ENCODE measurements around the gene CMTM2. TPM values are rescaled to one million over a fixed set of nuclear protein-coding genes. Genes with fewer than 3 reads are reported as not detected.
"Not testable (repeated sequence)": the region's sequence is repeated elsewhere in the genome, so short reads cannot be mapped to it uniquely, and the experiment has no call there.

Gene CMTM2
- total and polyA plus RNA-seq, 2 experiments from 2014 or later: 0.60 TPM; not detected in 1

- H3K4me1 ChIP-seq (ENCODE audit: insufficient read depth): no peaks in the 10 kb centered on the region
- H3K27ac ChIP-seq: no peak overlapping the region
- H2AFZ ChIP-seq: no peak overlapping the region
- H3K4me3 ChIP-seq: no peak overlapping the region
- H3K36me3 ChIP-seq (replicated peaks; ENCODE audit: insufficient read depth, low read depth): no peaks in the 10 kb centered on the region
- no peaks in the 10 kb centered on the region for H3K9me2 ChIP-seq (replicated peaks; ENCODE audit: insufficient read depth)
- no peaks in the 10 kb centered on the region for H3K27me3 ChIP-seq
- 100% methylated on average over 3 of the region's 3 CpGs for WGBS (ENCODE audit: low lambda C conversion rate, missing lambda C conversion rate)
- TF ChIP-seq EZH2 (IDR thresholded peaks at IDR 0.05; ENCODE audit: borderline replicate concordance) (no peak), CTCF (IDR thresholded peaks at IDR 0.05; ENCODE audit: poor library complexity) (no peak)
- H3K4me2 ChIP-seq: no peak overlapping the region
- no peaks in the 10 kb centered on the region for H3K79me2 ChIP-seq
- H4K20me1 ChIP-seq (ENCODE audit: insufficient read depth, poor library complexity, severe bottlenecking): no peaks in the 10 kb centered on the region
- no peaks in the 10 kb centered on the region for H3K9me3 ChIP-seq (ENCODE audit: low read depth)
- no peak for DNase-seq (ENCODE audit: low spot score)
Measured at GRCh38 chr16:66592814-66593213, 13.6 kb downstream of the CMTM2 start.

- 82% methylated on average over 7 of the region's 7 CpGs for WGBS (ENCODE audit: low lambda C conversion rate, missing lambda C conversion rate)
- DNase-seq (ENCODE audit: low spot score): no peak
Measured at GRCh38 chr16:66594739-66595138, 15.5 kb downstream of the CMTM2 start.

GRCh38 chr16:66596559-66596958, 17.3 kb downstream of the CMTM2 start:
- H3K4me2 ChIP-seq; H3K27me3 ChIP-seq; H3K36me3 ChIP-seq (replicated peaks; ENCODE audit: insufficient read depth, low read depth); H3K4me3 ChIP-seq; H3K9me2 ChIP-seq (replicated peaks; ENCODE audit: insufficient read depth); H3K79me2 ChIP-seq; H4K20me1 ChIP-seq (ENCODE audit: insufficient read depth, poor library complexity, severe bottlenecking); H3K27ac ChIP-seq; H3K4me1 ChIP-seq (ENCODE audit: insufficient read depth); H2AFZ ChIP-seq; H3K9me3 ChIP-seq (ENCODE audit: low read depth); DNase-seq (ENCODE audit: low spot score): not testable (repeated sequence)
- 99% methylated on average over 4 of the region's 4 CpGs for WGBS (ENCODE audit: low lambda C conversion rate, missing lambda C conversion rate)

More at GRCh38 chr16:66594739-66595138, 15.5 kb downstream of the CMTM2 start:
- Histone ChIP-seq H4K20me1 (ENCODE audit: insufficient read depth, poor library complexity, severe bottlenecking) (no peaks in the 10 kb centered on the region), H2AFZ (no peak overlapping the region), H3K4me3 (no peak overlapping the region), H3K4me1 (ENCODE audit: insufficient read depth) (no peaks in the 10 kb centered on the region), H3K27ac (no peak overlapping the region), H3K36me3 (replicated peaks; ENCODE audit: insufficient read depth, low read depth) (no peaks in the 10 kb centered on the region), H3K27me3 (no peaks in the 10 kb centered on the region), H3K9me3 (ENCODE audit: low read depth) (no peaks in the 10 kb centered on the region), H3K4me2 (no peak overlapping the region), H3K79me2 (no peaks in the 10 kb centered on the region), H3K9me2 (replicated peaks; ENCODE audit: insufficient read depth) (no peaks in the 10 kb centered on the region)
- TF ChIP-seq EZH2phosphoT487 (IDR thresholded peaks at IDR 0.05; ENCODE audit: low read depth, severe bottlenecking, unreplicated experiment) (no peak), EZH2 (IDR thresholded peaks at IDR 0.05; ENCODE audit: borderline replicate concordance) (no peak), CTCF (IDR thresholded peaks at IDR 0.05; ENCODE audit: poor library complexity) (no peak)

- Histone ChIP-seq H2AFZ (no peak overlapping the region), H3K4me2 (no peak overlapping the region), H3K4me1 (ENCODE audit: insufficient read depth) (no peaks in the 10 kb centered on the region), H3K27ac (no peak overlapping the region), H3K79me2 (no peaks in the 10 kb centered on the region), H3K4me3 (no peak overlapping the region), H3K27me3 (no peaks in the 10 kb centered on the region), H3K9me2 (replicated peaks; ENCODE audit: insufficient read depth) (no peaks in the 10 kb centered on the region), H4K20me1 (ENCODE audit: insufficient read depth, poor library complexity, severe bottlenecking) (no peaks in the 10 kb centered on the region), H3K36me3 (replicated peaks; ENCODE audit: insufficient read depth, low read depth) (no peaks in the 10 kb centered on the region), H3K9me3 (ENCODE audit: low read depth) (no peaks in the 10 kb centered on the region)
- no peak for TF ChIP-seq EZH2phosphoT487 (IDR thresholded peaks at IDR 0.05; ENCODE audit: low read depth, severe bottlenecking, unreplicated experiment)
- TF ChIP-seq CTCF (IDR thresholded peaks at IDR 0.05; ENCODE audit: poor library complexity): no peak
- no peak for TF ChIP-seq EZH2 (IDR thresholded peaks at IDR 0.05; ENCODE audit: borderline replicate concordance)
- 95% methylated on average over 5 of the region's 5 CpGs for WGBS (ENCODE audit: low lambda C conversion rate, missing lambda C conversion rate)
- DNase-seq (ENCODE audit: low spot score): no peak
Measured at GRCh38 chr16:66596986-66597848, 18.0 kb downstream of the CMTM2 start.

Measured in hepatocyte (in vitro differentiated cells).